RWPE1 (cell line): ENCODE results near the gene RAB11A.

Experiments
- CTCF ChIA-PET: fragments of 350-600 bp; sonication (Branson Sonifier 250); formaldehyde crosslinking; extraction: SDS; loops from one replicate; lab custom pipeline; 2021; lab: Yijun Ruan, JAX
- POLR2A ChIA-PET: fragments of 400-600 bp; formaldehyde crosslinking; extraction: SDS; loops from one replicate; lab custom pipeline; 2020; ENCODE audit warnings: antibody characterized with exemption; ENCODE audit not compliant: low non-redundant PET; lab: Yijun Ruan, JAX
- DNase-seq: peaks from one replicate; pipeline ENCODE4 v3.0.0; 2012; ENCODE audit warnings: low spot score
- H3K27ac ChIP-seq: fragments of 450-650 bp; 2 replicates; pipeline ENCODE4 v1.5.1; 2017
- CTCF ChIP-seq: fragments of 450-650 bp; conservative IDR thresholded peaks from 2 replicates; pipeline ENCODE4 v1.5.1; 2017; ENCODE audit warnings: low read depth, mild to moderate bottlenecking

Gene RAB11A

GRCh38 chr15:65925338-65925737 lies 56.0 kb downstream of the RAB11A start:
- no peak overlapping the region for H3K27ac ChIP-seq

GRCh38 chr15:65926459-65926858 lies 57.2 kb downstream of the RAB11A start:
- DNase-seq = no peak
- CTCF ChIA-PET = no interaction called here
- POLR2A ChIA-PET = no interaction called here
- no peak for TF ChIP-seq CTCF
- H3K27ac ChIP-seq = no peak overlapping the region

More at GRCh38 chr15:65925338-65925737, 56.0 kb downstream of the RAB11A start:
- ChIA-PET POLR2A (no interaction called here), CTCF (no interaction called here)
- TF ChIP-seq CTCF = no peak
- no peak for DNase-seq

GRCh38 chr15:65926899-65927298 lies 57.6 kb downstream of the RAB11A start:
- POLR2A ChIA-PET = no interaction called here
- no peak for TF ChIP-seq CTCF
- H3K27ac ChIP-seq = no peak overlapping the region
- CTCF ChIA-PET = no interaction called here
- DNase-seq = no peak

- ChIA-PET CTCF (interaction anchor here (0.7 kb wide), 1 partner anchor 306 kb away, joined by 5 read pairs; no protein-coding TSS in a partner anchor), POLR2A (no interaction called here)
- H3K27ac ChIP-seq = no peak overlapping the region
- TF ChIP-seq CTCF = no peak
- DNase-seq = no peak
Measured at GRCh38 chr15:65927545-65927944, 58.3 kb downstream of the RAB11A start.

- ChIA-PET POLR2A (no interaction called here), CTCF (interaction anchor here (0.7 kb wide), 1 partner anchor 10 kb away, joined by 3 read pairs; no protein-coding TSS in a partner anchor)
- no peak overlapping the region for H3K27ac ChIP-seq
- TF ChIP-seq CTCF = no peak
- no peak for DNase-seq
Measured at GRCh38 chr15:65929573-65929972, 60.3 kb downstream of the RAB11A start.

GRCh38 chr15:65930134-65930533 lies 60.8 kb downstream of the RAB11A start:
- DNase-seq = no peak
- CTCF ChIA-PET = interaction anchor here (0.7 kb wide), 1 partner anchor 9 kb away, joined by 3 read pairs; no protein-coding TSS in a partner anchor
- POLR2A ChIA-PET = no interaction called here
- no peak overlapping the region for H3K27ac ChIP-seq
- no peak for TF ChIP-seq CTCF
